DMS79 (cell line): ENCODE measurements around the gene TSC2.
"Not testable (repeated sequence)": the region's sequence is repeated elsewhere in the genome, so short reads cannot be mapped to it uniquely, and the experiment has no call there.

Source experiments
- DNase-seq: peaks from one replicate; lab custom pipeline; 2025; lab: John Stamatoyannopoulos, UW

TSC2 gene

DNA sequence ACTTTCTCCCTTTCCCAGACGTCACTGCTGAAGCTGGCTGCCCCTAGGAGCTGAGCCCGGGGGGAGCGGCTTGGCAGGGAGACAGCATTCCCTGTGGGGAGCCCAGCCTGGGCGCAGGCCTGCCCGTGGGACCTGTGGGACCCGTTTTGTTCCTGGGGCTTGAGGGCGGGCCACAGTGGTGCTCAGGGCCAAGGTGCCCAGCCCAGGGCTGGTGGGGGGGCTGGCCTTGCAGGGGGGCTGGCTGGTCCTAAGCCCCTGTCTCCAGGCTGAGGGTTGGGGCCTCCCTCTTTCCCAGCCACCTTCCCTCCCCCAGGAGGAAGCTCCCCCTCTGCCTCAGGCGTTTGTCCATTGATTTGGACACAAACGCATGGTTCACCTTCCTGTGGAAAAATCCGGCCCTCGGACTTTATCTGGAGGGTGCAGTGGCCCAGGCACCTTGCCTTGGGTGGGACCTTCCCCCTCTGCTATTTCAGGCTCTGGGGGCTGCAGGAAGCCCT lies 16.7 kb upstream of the TSC2 start:
- DNase-seq = no peak

DNA sequence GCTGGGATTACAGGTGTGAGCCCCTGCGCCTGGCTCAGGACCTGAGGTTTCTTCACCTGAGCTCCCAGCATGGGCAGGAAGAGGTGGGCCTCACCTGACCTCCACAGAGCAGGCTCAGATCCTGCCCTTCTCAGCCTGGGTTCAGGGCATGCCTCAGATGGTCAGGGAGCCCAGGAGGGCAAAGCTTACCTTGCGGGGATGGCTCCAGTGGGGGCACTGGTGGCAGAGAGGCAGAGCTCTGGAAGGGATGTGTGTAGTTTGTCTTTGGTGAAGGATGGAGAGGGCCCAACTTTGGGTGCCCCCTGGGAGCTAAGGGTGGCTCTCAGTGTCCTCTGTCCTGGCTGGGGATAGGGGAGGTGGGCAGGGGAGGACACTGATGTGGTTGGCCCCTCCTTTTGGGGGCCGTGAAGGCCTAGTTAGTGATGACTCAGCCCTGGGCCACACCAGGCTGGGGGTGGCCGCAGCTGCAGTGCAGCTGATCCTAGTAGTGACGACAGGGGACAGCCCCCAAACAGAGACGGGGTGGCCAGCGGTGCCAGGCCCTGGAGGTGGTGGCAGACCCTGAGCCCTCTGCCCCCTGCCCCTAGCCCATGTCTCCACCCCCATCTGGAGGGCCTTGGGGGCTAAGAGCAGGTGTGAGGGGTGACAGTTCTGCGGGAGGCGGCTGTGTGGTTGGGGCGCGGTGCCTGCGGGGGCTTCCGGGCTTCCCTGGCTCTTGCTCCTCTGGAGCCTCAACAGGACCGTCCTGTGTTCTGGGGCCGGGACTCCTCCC lies 15.3 kb upstream of the TSC2 start:
- DNase-seq = no peak

DNA sequence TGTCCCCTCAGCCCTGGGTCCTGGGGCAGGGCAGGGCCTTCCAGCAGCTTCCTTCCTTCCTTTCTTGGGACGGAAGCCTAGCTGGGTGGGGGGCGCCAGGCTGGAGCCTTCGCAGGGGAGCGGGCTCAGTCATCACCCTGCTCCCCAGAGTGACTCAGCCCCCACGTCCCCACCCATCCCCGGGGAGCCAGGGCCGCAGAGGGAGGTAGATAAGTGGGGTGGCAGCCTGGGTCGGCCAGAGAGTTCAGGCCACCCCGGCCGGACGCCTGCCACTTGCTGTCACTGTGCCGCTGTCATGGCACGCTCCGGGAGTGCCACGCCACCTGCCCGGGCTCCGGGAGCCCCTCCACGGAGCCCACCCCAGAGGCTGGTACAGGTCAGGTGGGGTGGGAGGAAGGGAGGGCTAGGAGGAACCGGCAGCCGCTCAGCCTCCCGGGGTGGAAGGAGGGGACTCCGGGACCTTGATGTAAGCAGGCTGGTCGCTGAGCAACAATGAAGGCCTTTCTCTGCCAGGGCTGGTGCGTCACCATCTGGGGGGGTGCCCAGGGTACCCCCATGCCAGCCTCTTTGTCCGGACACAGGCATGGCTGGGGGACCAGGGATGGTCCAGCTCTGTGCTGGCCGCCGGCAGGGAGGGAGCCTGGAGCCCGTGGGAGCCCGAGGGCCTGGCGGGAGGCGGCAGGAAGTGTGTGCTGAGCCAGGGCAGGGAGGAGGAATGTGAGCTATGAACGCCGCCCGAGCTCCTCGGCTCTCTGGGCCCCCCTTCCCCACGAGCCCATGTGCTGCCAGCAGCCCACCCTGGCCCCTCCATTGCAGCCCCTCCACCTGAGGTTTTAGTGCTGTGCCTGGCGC lies 14.5 kb upstream of the TSC2 start:
- no peak for DNase-seq

DNA sequence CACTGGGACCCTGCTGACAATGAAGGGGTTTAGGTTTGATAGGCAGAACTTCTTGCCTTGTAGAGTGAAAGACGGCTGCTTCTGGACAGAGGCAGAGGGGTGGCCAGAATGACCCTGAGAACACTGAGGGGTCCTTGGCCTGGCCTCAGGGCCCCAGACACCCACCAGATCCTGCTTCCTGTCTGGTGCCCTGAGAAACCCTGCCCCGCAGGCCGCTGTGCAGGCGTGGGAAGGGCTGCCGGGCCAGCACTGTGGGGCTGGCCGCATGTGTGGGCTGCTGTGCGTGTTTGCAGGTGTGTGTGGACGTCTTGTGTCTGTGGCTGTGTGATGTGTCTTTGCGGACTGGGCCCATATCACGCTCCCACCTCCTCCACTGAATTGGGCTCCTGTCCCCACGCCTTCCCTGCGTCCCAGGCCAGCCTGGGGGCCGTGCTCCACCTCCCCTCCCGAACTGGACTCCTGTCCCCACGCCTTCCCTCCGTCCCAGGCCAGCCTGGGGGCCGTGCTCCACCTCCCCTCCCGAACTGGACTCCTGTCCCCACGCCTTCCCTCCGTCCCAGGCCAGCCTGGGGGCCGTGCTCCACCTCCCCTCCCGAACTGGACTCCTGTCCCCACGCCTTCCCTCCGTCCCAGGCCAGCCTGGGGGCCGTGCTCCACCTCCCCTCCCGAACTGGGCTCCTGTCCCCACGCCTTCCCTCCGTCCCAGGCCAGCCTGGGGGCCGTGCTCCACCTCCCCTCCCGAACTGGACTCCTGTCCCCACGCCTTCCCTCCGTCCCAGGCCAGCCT lies 13.7 kb upstream of the TSC2 start:
- DNase-seq = not testable (repeated sequence)

DNA sequence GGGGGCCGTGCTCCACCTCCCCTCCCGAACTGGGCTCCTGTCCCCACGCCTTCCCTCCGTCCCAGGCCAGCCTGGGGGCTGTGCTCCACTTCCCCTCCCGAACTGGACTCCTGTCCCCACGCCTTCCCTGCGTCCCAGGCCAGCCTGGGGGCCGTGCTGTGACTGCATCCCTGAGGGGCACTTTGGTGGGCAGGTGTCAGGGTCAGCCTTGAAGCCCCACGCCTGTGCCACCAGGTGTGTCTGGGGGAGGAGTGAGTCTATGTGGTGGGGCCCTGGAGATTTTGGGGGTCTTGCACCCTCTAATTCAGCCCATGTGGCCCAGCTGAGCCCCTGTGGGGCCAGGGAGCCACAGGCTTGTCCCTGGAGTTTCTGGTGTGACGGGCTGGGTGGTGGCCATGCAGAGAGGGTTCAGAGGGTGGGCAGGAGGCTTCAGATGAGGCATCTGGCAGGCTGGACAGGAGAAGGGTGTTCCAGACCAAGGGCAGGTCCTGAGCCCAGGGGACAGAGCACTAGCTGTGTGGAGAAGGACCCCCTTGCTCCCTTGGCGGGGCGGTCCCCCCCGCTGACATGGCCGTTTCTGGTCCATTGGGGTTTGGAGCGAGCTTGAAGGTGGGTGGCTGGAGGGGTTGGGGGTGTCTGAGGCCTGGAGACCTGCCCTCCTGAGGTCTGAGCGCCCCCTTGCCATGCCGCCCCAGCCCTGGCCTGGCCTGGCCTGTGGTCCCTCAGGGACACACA lies 12.9 kb upstream of the TSC2 start:
- no peak for DNase-seq

DNA sequence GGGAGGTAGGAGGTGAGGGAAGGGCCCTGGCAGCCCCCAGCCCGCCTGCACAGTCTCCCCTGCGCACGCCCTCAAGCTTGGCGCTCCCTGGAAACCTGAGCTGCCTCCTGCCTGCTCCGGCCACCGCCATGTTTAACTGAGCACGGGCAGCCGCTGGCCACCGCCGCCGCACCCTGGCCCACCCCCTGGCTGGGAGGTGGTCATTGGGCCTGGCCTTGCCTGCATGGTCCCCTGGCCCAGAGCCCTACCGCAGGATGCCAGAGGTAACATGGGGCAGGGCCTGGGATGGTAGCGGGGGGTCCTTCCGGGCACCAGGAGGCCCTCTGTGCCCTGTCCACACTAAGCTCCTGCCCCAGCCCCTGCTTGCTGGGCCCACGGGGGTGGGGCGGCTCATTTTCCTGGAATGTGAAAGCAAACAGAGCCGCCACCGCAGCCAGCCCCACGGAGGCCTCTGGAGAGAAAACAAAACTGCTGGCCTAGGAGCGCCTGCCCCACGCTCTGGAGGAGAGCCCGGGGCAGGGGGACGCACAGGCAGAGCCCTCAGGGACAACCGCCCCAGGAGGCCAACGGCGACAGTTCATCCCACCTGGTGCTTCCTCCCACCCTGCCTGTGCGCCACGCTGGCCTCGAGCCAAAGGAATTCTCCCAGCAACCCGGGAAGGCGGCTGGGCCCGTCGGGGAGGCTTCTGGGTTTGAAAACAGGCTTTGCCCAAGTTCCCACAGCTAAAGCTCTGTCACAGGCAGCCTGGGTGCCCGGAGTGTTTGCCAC lies 12.2 kb upstream of the TSC2 start:
- DNase-seq = no peak

DNA sequence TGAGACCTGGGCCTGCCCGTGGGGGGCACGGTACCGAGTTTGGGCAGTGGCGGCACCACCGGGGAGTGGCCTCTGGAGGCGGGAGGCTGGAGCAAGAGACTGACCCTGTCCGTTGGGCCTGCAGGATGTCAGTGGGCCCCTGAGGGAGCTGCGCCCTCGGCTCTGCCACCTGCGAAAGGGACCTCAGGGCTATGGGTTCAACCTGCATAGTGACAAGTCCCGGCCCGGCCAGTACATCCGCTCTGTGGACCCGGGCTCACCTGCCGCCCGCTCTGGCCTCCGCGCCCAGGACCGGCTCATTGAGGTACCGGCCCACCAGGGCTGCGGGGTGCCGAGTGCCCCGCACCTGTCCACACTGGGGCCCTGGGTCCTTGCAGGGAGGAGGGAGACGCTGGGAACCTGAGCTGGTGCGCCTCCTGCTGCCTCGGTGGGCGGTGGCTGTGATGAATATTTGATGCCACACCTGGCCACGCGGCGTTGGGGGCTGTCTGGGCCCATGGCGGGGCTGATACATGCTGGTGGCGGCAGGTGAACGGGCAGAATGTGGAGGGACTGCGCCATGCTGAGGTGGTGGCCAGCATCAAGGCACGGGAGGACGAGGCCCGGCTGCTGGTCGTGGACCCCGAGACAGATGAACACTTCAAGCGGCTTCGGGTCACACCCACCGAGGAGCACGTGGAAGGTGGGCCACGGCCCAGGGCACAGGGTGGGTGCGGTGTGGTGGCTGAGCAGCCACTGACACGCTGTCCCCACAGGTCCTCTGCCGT lies 11.4 kb upstream of the TSC2 start:
- DNase-seq = no peak

DNA sequence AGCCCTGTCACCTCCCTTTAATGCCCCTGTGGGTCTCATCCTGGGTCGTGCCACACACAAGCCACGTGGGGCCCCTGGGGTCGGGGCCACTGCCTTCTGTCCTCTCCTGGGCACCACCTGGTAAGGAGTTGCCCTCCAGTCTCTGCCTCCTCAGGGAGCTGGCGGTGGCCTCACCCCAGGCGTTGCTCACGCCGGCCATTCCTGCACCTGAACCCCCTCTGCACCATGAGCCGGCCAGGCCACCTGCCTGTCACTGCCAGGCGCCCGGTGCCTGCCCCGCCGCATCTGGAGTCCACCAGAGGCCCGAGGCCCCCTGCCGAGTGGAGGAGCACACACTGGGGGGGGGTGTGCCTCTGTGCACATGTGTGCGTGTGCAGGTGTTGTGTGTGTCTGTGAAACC lies 10.7 kb upstream of the TSC2 start:
- DNase-seq = no peak

DNA sequence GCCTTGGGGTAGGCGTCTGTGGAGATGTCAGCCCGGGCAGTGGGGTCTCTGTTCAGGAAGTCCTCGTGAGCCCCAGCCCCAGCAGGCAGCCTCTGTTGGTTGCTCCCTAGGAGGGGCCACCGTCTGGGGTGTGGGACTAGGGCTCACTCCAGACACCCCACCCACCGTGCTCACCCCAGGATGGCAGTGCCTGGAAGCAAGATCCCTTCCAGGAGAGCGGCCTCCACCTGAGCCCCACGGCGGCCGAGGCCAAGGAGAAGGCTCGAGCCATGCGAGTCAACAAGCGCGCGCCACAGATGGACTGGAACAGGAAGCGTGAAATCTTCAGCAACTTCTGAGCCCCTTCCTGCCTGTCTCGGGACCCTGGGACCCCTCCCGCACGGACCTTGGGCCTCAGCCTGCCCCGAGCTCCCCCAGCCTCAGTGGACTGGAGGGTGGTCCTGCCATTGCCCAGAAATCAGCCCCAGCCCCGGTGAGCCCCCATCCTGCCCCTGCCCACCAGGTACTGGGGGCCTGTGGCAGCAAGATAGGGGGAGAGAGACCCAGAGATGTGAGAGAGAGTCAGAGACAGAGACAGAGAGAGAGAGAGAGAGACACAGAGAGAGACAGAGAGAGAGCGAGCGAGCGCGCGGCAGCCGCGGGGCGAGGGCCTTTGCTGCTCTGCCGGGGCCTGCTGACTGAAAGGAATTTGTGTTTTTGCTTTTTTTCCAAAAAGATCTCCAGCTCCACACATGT lies 10.0 kb upstream of the TSC2 start:
- DNase-seq = no peak

DNA sequence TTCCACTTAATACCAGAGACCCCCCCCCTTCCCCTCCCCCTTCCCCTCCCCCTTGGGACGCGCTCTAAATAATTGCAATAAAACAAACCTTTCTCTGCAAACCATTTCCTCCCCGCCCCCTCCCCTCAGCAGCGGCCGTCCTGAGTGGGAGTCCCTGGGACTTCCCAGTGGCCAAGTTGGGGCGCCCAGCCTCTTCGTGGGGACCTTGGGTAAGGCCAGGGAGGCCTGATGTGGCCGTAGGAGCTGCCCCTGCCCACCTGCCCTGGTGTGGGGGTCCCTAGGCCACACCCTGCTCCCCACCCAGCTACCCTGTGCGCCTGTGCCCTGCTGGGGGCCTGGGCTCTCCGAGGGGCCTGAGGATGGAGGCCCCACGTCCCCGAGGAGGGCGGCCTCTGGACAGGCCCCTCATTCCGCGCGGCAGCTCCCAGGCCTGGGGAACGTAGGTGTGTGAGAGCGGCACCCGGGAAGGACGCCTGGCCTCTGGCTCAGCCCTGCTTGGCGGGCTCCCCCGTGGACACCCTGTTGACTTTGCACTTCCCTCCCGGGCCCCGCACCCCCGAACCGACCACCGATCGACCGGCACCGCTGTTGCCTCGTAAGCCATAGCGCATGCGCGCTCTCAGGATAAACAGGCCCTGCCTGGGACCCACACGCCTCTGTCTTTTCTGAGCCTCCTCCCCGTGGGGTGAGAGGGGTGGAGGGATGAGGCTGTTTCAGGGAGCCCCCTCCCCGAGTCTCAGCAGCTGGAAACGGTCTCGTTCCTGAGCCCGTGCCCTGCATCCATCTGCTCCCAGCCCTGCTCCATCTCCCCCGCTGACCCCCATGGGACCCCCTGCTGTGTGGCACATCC lies 9.2 kb upstream of the TSC2 start:
- no peak for DNase-seq

DNA sequence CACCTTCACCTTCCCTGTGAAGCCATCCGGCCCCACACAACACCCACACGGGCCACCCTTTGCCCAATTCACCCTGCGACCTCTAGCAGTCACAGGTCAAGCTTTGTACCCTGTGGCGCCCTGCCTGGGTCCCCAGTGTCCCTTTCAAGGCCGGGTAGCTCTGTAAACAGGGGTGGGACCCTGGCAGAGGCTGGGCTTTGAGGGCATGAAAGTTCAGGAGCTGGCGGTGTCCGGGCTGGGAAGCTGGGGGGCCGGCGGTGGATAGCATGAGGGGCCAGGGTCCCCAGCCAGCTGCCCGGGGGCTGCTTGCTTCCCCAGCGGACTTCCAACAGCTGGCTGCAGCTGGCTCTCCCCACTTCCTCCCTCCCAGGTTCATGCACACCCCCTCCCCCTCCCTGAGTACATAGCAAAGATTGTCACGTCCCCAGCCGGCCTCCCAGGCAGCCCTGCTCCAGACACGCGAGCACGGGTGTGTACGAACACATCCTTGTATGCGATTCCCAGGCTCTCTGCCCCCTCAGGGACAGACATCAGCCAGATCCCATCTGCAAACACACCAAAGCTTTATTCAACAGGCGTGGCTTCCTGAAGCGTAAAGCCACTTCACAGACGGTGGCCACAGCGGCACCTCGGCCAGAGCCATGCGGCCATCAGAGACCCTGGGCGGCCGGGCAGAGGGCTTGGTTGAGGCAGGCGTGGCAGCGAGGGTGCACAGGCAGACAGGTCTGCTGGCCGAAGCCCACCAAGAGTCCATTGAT lies 8.3 kb upstream of the TSC2 start:
- no peak for DNase-seq

DNA sequence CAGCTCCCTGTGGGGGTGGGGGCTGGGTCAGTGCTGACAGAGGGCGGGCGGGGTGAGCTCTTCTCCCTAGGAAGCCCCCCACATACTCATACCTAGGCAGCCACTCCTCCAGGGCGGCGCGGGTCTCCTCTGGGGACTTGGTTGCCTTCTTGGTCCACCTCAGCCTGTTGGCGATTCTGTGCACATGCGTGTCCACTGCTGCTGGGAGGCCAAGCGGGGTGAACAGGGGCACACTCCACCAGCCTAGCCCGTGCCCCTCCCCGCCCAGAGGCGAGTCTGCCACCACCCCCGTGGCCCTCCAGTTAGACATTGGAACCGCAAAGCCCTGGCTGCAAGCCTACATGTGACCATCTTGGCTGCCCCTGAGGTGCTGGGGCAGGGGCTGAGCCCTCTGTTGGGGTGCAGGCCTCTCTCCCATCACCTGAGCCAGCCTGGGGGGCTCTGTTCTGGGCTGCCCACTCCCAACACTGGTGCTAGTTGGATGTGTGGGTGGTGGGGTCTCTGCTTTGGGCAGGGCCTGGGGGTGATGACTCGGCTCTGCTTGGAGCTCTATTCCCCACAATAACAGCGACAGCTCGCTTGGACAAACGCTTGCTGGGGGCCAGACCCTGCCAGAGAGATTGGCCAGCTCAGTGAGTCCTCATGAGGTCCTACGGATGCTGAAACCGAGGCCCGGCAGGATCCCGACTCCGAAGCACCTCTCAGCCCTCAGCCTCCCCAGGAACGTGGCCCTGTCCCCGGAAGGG lies 7.6 kb upstream of the TSC2 start:
- DNase-seq = no peak

DNA sequence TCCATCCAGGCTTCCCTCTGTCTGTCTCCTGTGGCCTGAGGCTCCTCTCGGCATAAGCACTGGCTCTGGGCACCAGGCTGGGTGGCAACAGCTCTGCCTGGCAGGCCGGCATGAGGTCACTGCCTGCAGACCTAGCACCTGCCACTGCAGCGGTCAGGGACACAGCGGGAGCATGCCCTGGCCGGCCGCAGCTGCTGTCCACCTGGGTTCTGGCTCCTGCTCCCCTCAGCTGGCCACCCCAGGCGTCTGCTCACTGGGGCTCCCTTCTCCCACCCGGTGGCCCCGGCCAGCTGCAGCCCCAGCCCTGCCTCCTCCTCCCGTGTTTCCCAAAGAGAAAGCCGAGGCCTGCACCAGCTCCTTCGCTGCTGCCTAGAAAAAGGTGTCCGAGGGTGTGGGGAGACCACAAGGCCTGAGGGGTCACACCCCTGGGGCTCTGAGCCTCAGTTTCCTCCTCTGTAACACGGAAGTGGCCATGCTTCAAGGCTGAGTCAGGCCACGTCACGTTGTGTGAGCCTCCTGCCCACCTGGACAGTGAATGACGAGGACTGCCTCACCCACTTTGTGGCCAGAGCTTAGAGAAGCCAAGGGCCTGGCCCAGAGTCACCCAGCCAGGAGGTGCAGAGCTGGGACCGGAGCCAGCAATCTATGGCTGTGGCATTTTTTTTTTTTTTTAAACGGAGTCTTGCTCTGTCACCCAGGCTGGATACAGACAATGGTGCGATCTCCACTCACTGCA lies 6.8 kb upstream of the TSC2 start:
- peak; percentile 64 for DNase-seq

DNA sequence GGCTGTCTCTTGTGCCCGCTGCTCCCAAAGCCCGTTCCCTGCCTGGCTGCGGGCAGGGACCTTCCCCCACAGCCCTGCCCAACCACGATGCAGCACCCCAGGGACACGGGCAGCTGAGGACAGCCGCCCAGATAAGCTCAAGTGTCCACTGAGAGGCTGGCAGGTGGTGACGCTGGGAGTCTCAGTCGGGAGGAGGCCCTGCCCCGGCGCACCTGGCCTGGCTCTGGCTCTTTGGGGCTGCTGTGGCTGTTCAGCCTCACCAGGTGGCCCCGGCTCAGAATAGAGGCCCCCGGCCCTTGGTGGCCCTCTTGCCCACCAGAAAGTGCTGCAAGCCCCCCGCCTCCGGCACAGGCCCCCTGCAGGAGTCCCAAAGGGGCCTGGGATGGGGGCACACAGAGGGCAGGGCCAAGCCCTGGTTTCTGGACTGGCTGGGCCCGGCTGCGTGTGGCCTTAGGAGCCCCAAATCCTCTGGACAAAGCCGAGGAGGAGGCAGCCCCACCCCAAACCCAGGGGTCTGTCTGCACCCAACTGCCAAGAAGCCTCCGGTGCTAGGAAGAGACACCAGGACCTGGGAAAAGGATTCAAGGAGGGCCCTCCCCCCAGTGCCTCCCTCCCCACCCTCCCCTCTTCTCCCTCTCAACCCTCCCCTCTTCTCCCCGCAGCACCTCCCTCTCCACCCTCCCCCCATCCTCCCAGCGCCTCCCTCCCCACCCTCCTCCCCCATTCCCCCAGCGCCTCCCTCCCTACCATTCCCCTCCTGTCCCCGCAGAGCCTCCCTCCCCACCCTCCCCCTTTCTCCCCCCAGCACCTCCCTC lies 5.4 kb upstream of the TSC2 start:
- DNase-seq = peak; percentile 90

DNA sequence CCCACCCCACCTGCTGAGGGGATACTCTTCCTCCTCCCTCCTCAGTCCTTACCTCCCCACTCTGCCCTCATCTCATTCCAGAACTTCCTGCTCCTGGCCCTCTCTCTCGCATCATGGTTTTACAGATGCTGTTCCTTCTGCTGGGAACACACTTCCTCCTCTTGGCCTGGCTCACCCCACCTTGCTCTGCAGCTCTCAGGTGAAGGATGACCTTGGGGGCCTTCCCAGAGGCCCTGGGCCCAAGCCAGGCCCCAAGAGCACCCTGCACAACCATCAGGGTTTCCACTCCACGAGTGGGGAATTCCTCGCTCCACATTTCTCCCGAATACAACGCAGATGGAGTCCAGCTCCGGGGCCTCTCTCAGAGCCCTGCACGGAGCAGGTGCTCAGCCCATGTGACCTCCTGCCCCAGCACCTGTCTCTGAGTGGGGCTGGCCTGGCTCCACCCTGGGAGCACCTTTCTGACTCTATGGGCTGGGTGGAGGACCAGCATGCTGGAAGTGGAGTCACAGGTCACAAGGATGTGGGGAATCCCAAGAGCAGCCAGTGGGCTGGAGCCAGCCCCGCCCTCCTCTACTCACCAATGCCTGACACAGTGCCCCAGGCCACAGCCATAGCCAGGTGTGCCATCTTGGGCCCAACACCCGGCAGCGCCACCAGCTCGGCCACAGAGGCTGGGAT lies 4.7 kb upstream of the TSC2 start:
- DNase-seq = peak; percentile 39
